Measurements from ENCODE around the gene RAB11FIP4.

Gene RAB11FIP4

GRCh38 chr17:31411707-31412285 lies 20.3 kb downstream of the RAB11FIP4 start:
- no peak for DNase-seq

- DNase-seq, result no peak
These were observed 21.0 kb downstream of the RAB11FIP4 start for GRCh38 chr17:31412511-31412910.

DNA sequence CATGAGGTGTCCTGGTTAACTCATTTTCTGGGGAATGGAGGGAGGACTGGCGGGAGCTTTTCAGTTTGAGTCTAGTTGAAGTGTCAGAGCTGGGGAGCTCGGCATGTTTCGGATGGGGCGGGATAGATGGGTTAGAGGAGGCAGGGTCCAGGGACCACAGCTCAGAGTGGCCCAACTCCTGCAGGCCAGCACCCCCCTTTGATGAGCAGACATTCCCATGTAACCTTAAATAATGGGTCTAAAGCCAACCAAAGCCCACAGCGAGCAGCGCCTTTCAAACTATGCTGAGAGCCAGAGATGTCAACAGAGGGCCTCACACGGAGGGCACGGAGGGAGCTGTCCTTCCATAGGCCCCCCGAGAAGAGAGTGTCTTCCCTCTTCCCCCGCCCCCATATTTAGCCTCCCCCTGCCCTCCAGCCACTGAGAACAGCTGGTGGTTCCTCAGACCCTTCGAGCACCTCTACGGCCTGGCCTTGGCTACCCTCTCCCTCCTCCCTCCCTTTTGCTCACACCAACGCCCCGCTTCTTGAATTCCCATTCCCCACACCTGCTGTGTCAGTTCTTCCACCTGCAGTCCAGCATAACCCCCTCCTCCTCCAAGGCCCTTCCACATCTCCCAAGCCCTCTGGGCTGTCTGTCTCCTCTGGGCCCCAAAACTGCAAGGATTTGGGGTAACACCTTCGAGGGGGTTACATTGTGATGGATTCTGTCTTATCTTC lies 21.8 kb downstream of the RAB11FIP4 start:
- no peak for DNase-seq

GRCh38 chr17:31413874-31414549 lies 22.5 kb downstream of the RAB11FIP4 start:
- DNase-seq, result peak; percentile 87

DNA sequence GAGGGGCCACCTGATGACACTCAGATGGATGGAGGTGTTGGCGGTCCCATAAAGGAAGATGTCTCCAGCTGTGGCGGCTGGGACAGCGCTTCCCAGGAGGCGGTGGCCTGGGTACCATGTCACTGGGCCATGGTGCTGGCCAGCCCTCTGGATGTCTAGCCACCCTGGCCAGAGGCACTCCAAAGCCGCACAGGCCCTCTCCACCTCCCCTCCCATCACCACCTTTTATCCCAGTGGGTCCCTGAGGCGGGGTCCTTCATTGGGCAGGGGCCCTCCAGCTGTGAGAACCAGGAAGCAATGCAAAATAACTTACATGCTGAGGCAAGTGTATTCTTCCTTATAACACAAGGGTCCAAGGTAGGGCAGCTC lies 23.1 kb downstream of the RAB11FIP4 start:
- DNase-seq, result no peak

GRCh38 chr17:31415004-31415454 lies 23.6 kb downstream of the RAB11FIP4 start:
- DNase-seq, result no peak

- no peak for DNase-seq
These were observed 24.4 kb downstream of the RAB11FIP4 start for GRCh38 chr17:31415640-31416502.

- DNase-seq, result peak; percentile 85
These were observed 25.0 kb downstream of the RAB11FIP4 start for GRCh38 chr17:31416503-31416923.

DNA sequence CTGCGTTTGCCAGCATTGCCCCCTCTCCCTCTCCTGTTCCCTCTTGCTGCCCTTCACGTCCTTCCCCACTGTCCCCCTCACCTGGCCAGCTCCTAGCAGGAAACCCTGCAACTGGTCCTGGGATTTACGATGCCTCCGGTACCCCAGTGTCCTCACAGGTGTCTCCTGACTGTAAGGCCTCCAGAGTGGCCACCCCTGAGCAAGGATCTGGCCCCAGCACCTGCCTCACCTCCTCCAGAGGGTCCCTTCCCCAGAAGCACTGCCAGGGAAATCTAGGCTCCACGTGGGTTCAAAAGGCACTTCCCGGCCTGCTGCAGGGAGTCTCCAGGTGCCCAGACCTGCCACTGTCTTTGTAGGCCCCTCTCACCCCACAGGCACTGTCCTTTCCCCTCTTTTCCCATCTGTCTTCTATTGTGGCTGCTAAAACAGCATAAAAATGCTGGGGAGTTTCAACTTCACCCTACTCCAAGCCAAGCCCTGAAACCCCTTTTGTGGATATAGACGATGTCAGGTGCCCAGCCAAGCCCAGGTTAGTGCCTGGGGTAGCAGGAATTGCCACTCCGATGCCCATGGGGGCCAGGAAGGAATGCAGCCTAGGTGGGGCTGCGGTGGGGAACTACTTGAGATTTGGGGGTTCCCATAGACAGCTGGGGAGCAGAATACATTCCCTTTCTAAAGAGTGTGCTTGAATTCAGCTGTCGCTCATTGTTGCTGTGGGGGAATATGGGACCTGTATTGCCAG lies 25.7 kb downstream of the RAB11FIP4 start:
- no peak for DNase-seq

- no peak for DNase-seq
These were observed 27.4 kb downstream of the RAB11FIP4 start for GRCh38 chr17:31418773-31419350.

- DNase-seq, result no peak
These were observed 31.0 kb downstream of the RAB11FIP4 start for GRCh38 chr17:31422443-31422842.

DNA sequence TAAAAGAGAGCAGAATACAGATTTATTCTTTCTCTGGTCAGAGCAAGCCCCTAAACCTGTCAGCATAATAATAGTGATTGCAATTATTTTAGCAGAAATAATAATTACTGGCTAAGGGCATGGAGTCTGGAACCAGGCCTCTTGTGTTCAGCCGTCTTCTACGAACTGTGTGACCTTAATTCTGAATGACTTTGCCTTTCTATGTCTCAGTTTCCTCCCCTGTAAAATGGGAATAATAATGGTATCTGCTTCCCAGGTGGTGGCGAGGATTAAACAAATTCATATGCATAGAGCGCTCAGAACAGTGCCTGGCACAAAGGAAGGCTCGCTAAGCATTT lies 33.4 kb downstream of the RAB11FIP4 start:
- no peak for DNase-seq

- peak; percentile 87 for DNase-seq
These were observed 34.0 kb downstream of the RAB11FIP4 start for GRCh38 chr17:31425282-31426040.

- no peak for DNase-seq
These were observed 36.2 kb downstream of the RAB11FIP4 start for GRCh38 chr17:31427684-31428083.

GRCh38 chr17:31428111-31428510 lies 36.6 kb downstream of the RAB11FIP4 start:
- no peak for DNase-seq

- no peak for DNase-seq
These were observed 37.0 kb downstream of the RAB11FIP4 start for GRCh38 chr17:31428512-31428911.

DNA sequence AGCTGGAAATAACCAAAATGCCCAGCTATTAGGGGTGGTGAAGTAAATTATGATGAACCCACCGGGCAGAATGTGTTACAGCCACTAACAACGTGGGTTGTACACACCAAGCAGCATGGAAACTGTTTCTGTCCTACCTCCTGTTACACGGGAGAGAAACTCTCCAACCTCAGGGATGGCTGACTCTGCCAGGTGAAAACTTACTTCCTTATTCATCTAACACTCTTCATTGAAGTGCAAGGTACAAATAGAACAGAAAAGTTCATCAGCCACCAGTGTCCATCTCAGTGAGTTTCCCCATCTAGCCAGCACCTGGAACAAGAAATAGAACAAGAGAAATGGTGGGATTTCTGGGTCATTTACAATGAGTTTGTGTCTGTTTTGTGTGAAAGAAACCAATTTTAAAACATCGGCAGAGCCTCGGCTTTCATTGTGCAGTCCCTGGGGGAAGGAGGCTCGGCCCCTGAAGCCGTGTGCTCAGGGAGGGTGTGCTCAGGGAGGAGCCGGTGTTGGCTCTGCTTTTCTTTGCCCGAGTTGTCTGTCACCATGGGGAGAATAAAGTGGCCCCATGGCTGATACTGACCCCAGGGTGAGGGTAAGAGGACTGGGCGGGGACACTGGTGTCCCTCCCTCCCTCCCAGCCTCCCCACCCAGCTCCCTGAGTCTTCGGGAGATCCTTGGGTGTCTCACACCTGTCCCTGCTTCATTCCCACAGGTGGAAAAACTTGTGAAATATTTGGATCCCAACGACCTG lies 39.8 kb downstream of the RAB11FIP4 start:
- DNase-seq, result no peak

DNA sequence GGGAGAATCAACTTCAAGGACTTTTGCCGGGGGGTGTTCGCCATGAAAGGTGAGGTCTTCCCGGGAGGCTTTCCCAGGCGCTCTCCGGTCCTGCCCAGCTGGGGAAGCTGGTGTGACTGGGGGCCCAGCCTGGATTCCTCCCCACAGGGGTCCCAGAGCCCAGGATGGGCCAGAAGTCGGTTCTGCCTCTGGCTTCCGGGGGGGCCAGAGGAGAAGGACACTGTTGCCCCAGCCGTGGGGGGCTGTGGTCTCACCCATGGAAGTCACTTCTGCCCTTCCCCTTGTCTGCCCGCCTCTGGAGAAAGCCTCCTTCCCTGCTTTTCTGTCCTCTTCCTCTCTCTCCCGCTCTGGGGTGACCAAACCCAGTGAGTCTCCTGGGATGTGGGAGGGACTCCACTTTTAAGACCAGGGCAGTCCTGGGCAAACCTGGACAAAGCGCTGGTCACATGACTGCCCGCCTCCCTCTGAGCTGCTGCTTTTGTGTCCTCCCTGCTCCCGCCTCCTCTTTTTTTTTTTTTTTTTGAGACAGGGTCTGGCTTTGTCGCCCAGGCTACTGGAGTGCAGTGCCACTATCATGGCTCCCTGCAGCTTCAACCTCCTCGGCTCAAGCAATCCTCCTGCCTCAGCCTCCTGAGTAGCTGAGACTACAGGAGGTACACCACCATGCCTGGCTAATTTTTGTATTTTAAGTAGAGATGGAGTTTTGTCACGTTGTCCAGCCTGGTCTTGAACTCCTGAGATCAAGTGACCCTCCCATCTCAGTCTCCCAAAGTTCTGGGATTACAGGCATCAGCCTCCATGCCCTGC lies 40.6 kb downstream of the RAB11FIP4 start:
- no peak for DNase-seq

- DNase-seq, result no peak
These were observed 41.8 kb downstream of the RAB11FIP4 start for GRCh38 chr17:31433091-31433790.

Measured in eye (tissue), 1 donor.